HL-60 (cell line): ENCODE measurements around the gene APBB2.

ENCODE experiments used
- DNase-seq, 2 experiments: peaks; one replicate each; pipeline ENCODE4 v3.0.0-alpha.2; 2010 to 2020; ENCODE audit warnings: low read depth in 1 of 2, low spot score in 1 of 2
- H3K27ac ChIP-seq: fragments of 250-450 bp; sonication (Bioruptor Pico); replicated peaks from 2 replicates; pipeline ENCODE4 v1.5.1; 2020; ENCODE audit warnings: mild to moderate bottlenecking, moderate library complexity
- H3K27me3 ChIP-seq: fragments of 250-450 bp; sonication (Bioruptor Pico); 2 replicates; pipeline ENCODE4 v1.5.1; 2021; ENCODE audit warnings: mild to moderate bottlenecking, moderate library complexity; ENCODE audit not compliant: insufficient read depth, poor library complexity, severe bottlenecking
- H3K4me3 ChIP-seq: replicated peaks from 2 replicates; pipeline ENCODE4 v1.5.1; 2011; ENCODE audit warnings: mild to moderate bottlenecking, control low read depth, low read length; ENCODE audit not compliant: insufficient read depth
- CTCF ChIP-seq: IDR thresholded peaks from one replicate; pipeline ENCODE4 v1.5.1; 2011; ENCODE audit warnings: low read length, control low read depth, inconsistent platforms; ENCODE audit not compliant: insufficient read depth
- GABPA ChIP-seq: IDR thresholded peaks from 2 replicates; pipeline ENCODE4 v1.6.1; 2012; ENCODE audit warnings: low read depth
- POLR2AphosphoS5 ChIP-seq: IDR thresholded peaks from 2 replicates; pipeline ENCODE4 v1.6.1; 2012; ENCODE audit warnings: low read depth
- REST ChIP-seq: IDR thresholded peaks from 2 replicates; pipeline ENCODE4 v1.6.1; 2012; ENCODE audit warnings: low read depth; ENCODE audit not compliant: insufficient replicate concordance
- SPI1 ChIP-seq: IDR thresholded peaks from 2 replicates; pipeline ENCODE4 v1.6.1; 2012; ENCODE audit warnings: low read depth, mild to moderate bottlenecking, borderline replicate concordance

APBB2 gene

GRCh38 chr4:41145571-41146078 is 68.7 kb downstream of the APBB2 start:
- TF ChIP-seq REST: no peak
- TF ChIP-seq SPI1: no peak
- no peak for DNase-seq
- no peaks in the 10 kb centered on the region for H3K27me3 ChIP-seq
- H3K4me3 ChIP-seq: no peak overlapping the region
- no peak overlapping the region for H3K27ac ChIP-seq

GRCh38 chr4:41144812-41145211 is 69.5 kb downstream of the APBB2 start:
- TF ChIP-seq CTCF (no peak), REST (no peak)
- DNase-seq: no peak
- no peak overlapping the region for H3K4me3 ChIP-seq
- no peak overlapping the region for H3K27ac ChIP-seq
- no peaks in the 10 kb centered on the region for H3K27me3 ChIP-seq

GRCh38 chr4:41144040-41144379 is 70.3 kb downstream of the APBB2 start:
- H3K27me3 ChIP-seq: no peaks in the 10 kb centered on the region
- H3K27ac ChIP-seq: no peak overlapping the region
- TF ChIP-seq CTCF (no peak), REST (no peak), POLR2AphosphoS5 (no peak), SPI1 (no peak), GABPA (no peak)
- DNase-seq: no peak
- H3K4me3 ChIP-seq: no peak overlapping the region

- no peak for DNase-seq
- H3K27ac ChIP-seq: no peak overlapping the region
- TF ChIP-seq GABPA (no peak), CTCF (no peak), SPI1 (no peak), REST (no peak), POLR2AphosphoS5 (no peak)
- no peak overlapping the region for H3K4me3 ChIP-seq
- no peaks in the 10 kb centered on the region for H3K27me3 ChIP-seq
Measured at GRCh38 chr4:41143311-41144039, 70.9 kb downstream of the APBB2 start.
